Ovary (tissue), 3 donors: Measurements from ENCODE around the gene NR1D1.

Source experiments
- POLR2A ChIP-seq: fragments of 450-650 bp; IDR thresholded peaks from one replicate; pipeline ENCODE4 v1.6.1; 2017; ENCODE audit warnings: antibody characterized with exemption, mild to moderate bottlenecking, moderate library complexity
- TF ChIP-seq, protein P1 (sequence below), 3 donors: fragments of 450-650 bp in 2 of 3; fragments of 200-600 bp in 1 of 3; IDR thresholded peaks; one replicate each; pipeline versions ENCODE4 v1.5.1 to v1.8.0; 2016 to 2022; ENCODE audit warnings: antibody characterized with exemption in 3 of 3, mild to moderate bottlenecking in 1 of 3
- donor health status: DM: no; HTN: no; CAD: no.

DNA sequence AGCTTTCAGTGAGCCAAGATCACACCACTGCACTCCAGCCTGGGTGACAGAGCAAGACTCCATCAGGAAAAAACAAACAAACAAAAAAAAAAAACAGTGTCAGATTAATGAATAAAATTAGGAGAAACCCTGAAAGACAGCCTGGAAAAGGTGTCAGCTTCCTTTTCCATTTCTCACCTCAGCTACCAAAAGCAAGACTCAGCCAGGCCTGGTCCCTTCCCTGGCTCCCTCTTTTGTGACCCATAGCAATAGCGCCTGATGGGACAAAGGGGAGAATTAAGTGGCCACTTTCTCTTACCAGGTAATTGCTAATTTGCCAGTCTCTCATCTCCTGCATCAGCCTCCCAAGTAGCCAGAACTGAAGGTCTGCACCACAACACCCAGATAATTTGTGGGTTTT is 41.5 kb downstream of the NR1D1 start:
- TF ChIP-seq, protein P1, sequence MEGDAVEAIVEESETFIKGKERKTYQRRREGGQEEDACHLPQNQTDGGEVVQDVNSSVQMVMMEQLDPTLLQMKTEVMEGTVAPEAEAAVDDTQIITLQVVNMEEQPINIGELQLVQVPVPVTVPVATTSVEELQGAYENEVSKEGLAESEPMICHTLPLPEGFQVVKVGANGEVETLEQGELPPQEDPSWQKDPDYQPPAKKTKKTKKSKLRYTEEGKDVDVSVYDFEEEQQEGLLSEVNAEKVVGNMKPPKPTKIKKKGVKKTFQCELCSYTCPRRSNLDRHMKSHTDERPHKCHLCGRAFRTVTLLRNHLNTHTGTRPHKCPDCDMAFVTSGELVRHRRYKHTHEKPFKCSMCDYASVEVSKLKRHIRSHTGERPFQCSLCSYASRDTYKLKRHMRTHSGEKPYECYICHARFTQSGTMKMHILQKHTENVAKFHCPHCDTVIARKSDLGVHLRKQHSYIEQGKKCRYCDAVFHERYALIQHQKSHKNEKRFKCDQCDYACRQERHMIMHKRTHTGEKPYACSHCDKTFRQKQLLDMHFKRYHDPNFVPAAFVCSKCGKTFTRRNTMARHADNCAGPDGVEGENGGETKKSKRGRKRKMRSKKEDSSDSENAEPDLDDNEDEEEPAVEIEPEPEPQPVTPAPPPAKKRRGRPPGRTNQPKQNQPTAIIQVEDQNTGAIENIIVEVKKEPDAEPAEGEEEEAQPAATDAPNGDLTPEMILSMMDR (IDR thresholded peaks at IDR 0.05) = no peak
- no peak for TF ChIP-seq POLR2A
